GM19240 (cell line): ENCODE measurements around the gene SUGCT.

Experiments used
- DNase-seq: peaks from one replicate; pipeline ENCODE4 v3.0.0; 2011; ENCODE audit warnings: low spot score; ENCODE audit not compliant: insufficient read length

Gene SUGCT

DNA sequence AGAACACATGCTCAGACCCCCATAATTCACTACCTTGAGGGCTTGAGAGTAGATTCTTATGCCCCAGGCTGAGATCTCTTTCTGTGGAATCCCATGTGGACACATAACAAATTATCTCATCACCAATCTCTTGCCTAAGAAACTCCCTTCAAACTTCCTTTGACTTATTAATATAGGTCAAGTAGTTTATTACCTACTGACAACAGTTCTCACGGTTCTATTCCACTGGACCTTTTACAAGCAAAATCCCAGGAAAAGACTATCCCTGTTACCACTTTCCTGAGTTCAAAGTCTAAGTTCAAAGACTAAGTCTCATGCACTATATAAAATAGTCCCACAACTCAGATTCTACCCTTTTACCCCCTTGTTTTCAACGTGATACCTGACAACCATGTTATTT, 754.7 kb downstream of the SUGCT start:
- DNase-seq = no peak

DNA sequence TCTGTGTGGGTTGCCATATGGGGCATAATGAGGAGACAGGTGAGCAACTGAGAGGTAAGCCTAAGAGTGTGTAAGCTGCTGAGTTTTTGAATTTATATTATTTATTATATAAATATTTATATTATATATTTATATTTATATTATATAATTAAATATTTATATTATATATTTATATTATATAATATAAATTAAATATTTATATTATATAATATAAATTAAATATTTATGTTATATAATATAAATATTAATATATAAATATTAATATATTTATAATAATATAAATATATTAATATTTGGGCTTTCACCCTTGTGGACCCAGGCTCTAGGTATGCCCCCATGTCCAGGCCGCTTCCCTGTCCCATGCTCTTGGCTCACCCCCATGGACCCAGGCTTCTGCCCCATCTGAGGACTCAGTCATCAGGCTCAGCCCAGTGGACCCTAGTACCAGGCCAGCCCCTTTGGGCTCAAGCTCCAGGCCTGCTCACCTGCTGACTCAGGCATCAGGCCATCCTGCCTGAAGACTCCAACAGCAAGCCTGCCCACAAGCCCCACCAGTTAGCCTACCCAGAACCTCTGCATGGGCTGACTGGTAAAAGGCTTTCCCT, 755.4 kb downstream of the SUGCT start:
- no peak for DNase-seq

DNA sequence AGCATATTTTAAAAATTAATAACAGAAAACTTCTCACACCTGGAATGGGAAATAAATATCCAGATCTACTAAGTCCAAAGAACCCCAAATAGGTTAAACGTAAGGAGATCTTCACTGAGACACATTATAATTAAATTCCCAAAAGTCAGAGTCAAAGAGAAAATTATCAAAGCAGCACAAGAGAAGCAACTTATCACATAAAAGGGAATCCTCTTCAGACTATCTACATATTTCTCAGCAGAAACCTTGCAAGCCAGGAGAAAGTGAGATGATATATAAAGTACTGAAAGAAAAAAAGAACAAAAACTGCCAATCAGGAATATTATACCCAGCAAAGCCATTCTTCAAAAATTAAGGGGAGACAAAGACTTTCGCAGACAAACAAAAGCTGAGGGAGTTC, 756.4 kb downstream of the SUGCT start:
- DNase-seq = no peak

DNA sequence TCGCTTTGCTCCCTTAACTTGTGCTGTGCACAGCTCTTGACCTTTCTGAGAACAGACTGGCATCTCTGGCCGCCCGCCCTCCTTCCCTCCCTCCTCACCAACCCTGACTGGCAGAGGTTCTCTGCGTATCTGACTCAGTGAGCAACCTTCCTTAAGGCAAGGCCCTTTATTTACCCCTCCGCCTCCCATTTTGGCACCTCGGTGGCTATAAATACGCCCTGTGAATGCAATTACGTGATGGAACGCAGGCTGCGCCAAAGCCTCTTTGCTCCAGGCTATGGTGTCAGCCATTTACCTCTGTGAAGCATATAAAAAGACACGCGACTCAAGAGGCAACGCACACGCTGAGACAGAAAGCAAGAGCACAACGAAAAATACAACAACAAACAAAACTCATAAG, 764.3 kb downstream of the SUGCT start:
- DNase-seq = no peak

DNA sequence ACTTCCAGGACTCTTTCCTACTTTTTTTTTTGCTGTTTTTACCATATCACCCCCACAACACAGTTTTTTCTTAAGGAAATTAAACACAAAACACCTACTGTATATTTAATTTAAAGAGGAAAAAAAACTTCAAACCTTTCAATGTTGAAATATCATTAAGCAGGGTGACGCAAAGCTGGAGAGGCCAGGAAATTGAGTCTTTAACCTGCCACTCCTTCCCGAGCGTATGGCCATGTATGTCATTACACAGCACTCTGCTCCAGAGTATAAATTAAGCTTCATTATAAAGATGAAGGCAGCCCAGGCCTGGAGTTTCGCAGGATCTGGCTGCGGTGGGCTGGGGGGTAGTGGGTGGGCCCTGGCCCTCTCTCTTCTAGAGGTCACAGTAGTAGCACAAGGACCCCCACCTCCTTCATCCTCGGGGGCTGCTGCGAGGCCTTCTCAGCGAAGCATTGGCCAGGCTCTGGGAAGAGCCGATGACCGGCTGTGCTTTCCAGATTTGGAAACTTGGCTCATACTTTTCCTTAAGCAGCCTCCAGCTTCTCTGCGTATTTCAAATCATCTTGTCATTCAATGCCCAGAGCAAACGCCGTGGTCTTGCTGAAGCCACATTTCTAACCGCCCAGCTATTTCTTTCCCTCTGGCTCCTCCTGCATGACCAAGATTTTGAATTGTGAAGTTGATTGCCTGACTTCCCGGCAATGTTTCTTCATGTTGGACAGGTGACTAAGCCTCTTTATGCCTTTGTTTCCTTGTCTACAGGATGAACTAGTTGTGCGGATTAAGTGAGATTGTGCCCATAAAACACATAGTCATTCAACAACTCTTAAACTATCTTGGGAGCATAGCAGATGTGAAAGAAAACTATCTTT, 765.1 kb downstream of the SUGCT start:
- DNase-seq = no peak

DNA sequence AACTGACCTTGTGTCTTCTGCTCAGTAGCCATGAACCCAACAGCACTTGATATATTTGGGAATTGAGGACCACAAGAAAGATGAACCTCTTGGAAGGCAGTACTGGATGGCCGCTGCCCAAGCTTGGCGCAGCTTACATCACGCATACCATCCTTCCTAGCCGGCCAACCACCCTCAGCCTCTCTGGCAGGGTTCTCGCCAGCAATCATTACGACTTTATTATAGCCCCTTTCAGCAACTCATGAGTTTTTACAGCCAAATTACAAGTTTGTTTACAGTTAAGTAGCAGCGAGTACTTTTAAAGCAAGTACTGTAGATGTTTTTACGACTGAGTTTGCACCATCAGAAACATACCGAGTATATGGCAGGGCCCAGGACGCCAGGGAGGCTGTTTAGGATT, 769.1 kb downstream of the SUGCT start:
- DNase-seq = no peak

DNA sequence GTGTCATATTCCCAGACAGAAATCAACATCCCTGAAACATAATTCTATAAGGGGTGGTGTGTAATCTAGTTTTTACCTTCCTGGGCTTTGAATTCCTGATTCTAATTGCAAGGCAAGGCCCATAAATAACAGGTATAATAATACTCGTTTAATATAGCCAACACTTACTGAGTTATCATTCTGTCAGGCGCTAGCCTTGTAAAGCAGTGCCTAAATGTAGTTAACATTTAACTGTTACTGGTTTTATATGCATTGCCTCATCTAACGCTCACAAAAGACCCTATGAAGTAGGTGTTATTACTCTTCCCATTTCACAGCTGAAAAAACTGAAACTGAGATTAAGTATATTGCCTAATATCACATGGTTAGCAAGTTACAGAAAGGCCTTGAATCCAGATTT, 772.5 kb downstream of the SUGCT start:
- no peak for DNase-seq

DNA sequence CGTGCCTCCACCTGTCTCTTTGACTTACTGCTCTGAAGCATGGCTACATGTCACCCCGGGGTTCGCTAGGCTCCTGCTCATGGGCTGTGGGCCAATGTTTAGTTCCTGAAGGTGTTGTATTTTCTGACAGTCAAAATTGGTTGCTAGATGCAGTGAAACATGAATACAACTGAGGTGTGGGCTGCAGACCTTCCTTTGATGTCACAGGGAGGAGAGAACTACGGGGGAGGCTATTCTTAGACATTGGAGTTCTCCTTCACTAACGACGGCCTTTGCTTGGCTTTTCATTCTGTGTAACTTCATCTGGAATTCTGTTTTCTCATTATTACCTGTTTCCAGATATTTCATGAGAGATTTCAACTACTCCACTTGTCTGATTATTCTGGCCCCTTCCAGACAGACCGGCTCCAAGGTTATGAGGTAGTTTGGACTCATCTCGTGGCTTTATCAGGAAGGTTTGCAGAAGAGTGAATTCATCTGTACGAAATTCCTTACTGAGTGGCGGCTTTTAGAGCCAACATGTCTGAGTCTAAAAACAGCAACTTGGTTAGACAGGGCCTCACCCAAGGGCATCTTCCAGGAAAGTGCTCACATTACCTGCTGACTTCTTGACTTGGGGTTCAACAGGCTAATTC, 774.7 kb downstream of the SUGCT start:
- no peak for DNase-seq
